K562 (cell line): ENCODE data around the gene CYP2J2. TPM values are rescaled to one million over a fixed set of nuclear protein-coding genes. Genes with fewer than 3 reads are reported as not detected.
A peak's percentile ranks its signal among the peaks of the same experiment; 100 is the strongest.
"Not testable (repeated sequence)": the region's sequence is repeated elsewhere in the genome, so short reads cannot be mapped to it uniquely, and the experiment has no call there.

ENCODE experiments used
- ATAC-seq: fragments of 200-7000 bp; cut with Tn5 transposase; 3 replicates; pipeline ENCODE4 v1.9.1; 2020; ENCODE audit warnings: moderate library complexity
- BruUV-seq: library from RNA; stranded (reverse); fragments of 400-500 nt; replicated peaks from 2 replicates; lab custom pipeline; 2021; lab: Mats Ljungman, UMichigan
- CTCF ChIA-PET: fragments of 300-600 bp; formaldehyde crosslinking; extraction: SDS; loops from one replicate; lab custom pipeline; 2021; ENCODE audit warnings: low intra/inter-chr PET ratio; lab: Yijun Ruan, JAX
- POLR2A ChIA-PET: fragments of 300-600, 350-650 bp; sonication (Branson Sonifier 250); formaldehyde crosslinking; extraction: SDS; loops from one replicate; lab custom pipeline; 2021; ENCODE audit warnings: antibody characterized with exemption, inconsistent platforms; lab: Yijun Ruan, JAX
- DNase-seq, 4 experiments: peaks; one replicate each; pipeline versions ENCODE4 v3.0.0 to v3.0.0-alpha.2; 2011 to 2018; ENCODE audit warnings: low spot score in 3 of 4, mixed read lengths in 3 of 4; ENCODE audit errors: extremely low read depth in 1 of 4
- FAIRE-seq: peaks from 2 replicates; lab custom pipeline; 2011; peaks lifted over from hg19 to GRCh38; lab: Jason Lieb, UNC
- H2AFZ ChIP-seq: 2 replicates; pipeline ENCODE4 v1.6.0; 2011; ENCODE audit warnings: low read depth, low read length, control low read depth, inconsistent platforms
- H3K27ac ChIP-seq: fragments of 200-600 bp; 3 replicates; pipeline ENCODE4 v1.8.0; 2011; ENCODE audit warnings: low read depth, mild to moderate bottlenecking, control low read depth, inconsistent platforms, low read length, moderate library complexity, mixed read lengths; ENCODE audit errors: extremely low read depth
- H3K27me3 ChIP-seq, 2 experiments: fragments of 300-600 bp in 1 of 2; 2 replicates in 1 of 2; 3 replicates in 1 of 2; pipeline versions ENCODE4 v1.6.0 to v1.8.0; 2011; ENCODE audit warnings: inconsistent platforms in 2 of 2, low read length in 2 of 2, mild to moderate bottlenecking in 1 of 2, mixed read lengths in 1 of 2, moderate library complexity in 1 of 2; ENCODE audit not compliant: control insufficient read depth in 2 of 2, insufficient read depth in 2 of 2
- H3K36me3 ChIP-seq: fragments of 300-600 bp; 3 replicates; pipeline ENCODE4 v1.8.0; 2011; ENCODE audit warnings: mild to moderate bottlenecking, low read length, inconsistent platforms; ENCODE audit not compliant: control insufficient read depth, insufficient read depth
- H3K4me1 ChIP-seq, 2 experiments: fragments of 200-600 bp in 1 of 2; replicated peaks in 1 of 2; 2 replicates in 1 of 2; 3 replicates in 1 of 2; pipeline versions ENCODE4 v1.5.1 to v1.8.0; 2011; ENCODE audit warnings: inconsistent platforms in 2 of 2, low read length in 2 of 2, mild to moderate bottlenecking in 1 of 2, mixed read lengths in 1 of 2, moderate library complexity in 1 of 2; ENCODE audit not compliant: control insufficient read depth in 2 of 2, insufficient read depth in 2 of 2
- H3K4me2 ChIP-seq: 2 replicates; pipeline ENCODE4 v1.6.1; 2011; ENCODE audit warnings: low read length, control low read depth, inconsistent platforms, mixed read lengths; ENCODE audit not compliant: insufficient read depth
- H3K4me3 ChIP-seq: fragments of 200-600 bp; sonication (generic), shearing (Covaris generic); 2 replicates; pipeline ENCODE4 v1.5.1; 2016; ENCODE audit warnings: control low read depth, inconsistent platforms
- H3K79me2 ChIP-seq: fragments of 200-600 bp; 3 replicates; pipeline ENCODE4 v1.8.0; 2011; ENCODE audit warnings: low read length, inconsistent platforms; ENCODE audit not compliant: control insufficient read depth, insufficient read depth
- H3K9ac ChIP-seq, 2 experiments: 2 replicates each; pipeline versions ENCODE4 v1.6.0 to v1.6.1; 2011; ENCODE audit warnings: low read depth in 2 of 2, low read length in 2 of 2, control low read depth in 1 of 2, inconsistent platforms in 1 of 2, mild to moderate bottlenecking in 1 of 2, mixed read lengths in 1 of 2; ENCODE audit not compliant: insufficient read depth in 1 of 2
- H3K9me1 ChIP-seq: one replicate; pipeline ENCODE4 v1.6.0; 2011; ENCODE audit warnings: inconsistent platforms, mild to moderate bottlenecking, low read length, moderate library complexity; ENCODE audit not compliant: control insufficient read depth, insufficient read depth
- H3K9me3 ChIP-seq: replicated peaks from 2 replicates; pipeline ENCODE4 v1.5.1; 2011; ENCODE audit warnings: low read depth, low read length, inconsistent platforms; ENCODE audit not compliant: control insufficient read depth, insufficient read depth
- H4K20me1 ChIP-seq: replicated peaks from 2 replicates; pipeline ENCODE4 v1.6.1; 2011; ENCODE audit warnings: low read length, inconsistent platforms, mixed read lengths; ENCODE audit not compliant: control insufficient read depth, insufficient read depth
- ELF1 ChIP-seq: fragments of 200-800 bp; sonication (Bioruptor generic); IDR thresholded peaks from 2 replicates; pipeline ENCODE4 v1.6.1; 2016; ENCODE audit warnings: missing genetic modification characterization, missing compliant biosample characterization
- MAFG ChIP-seq: fragments of 450-650 bp; conservative IDR thresholded peaks from 2 replicates; pipeline ENCODE4 v1.6.1; 2016; ENCODE audit warnings: missing genetic modification characterization, missing compliant biosample characterization
- NFE2 ChIP-seq: IDR thresholded peaks from 2 replicates; pipeline ENCODE4 v1.6.1; 2014; ENCODE audit warnings: antibody characterized with exemption, low read depth
- SMARCA4 ChIP-seq: fragments of 450-650 bp; IDR thresholded peaks from 2 replicates; pipeline ENCODE4 v1.6.1; 2016
- U2AF2 ChIP-seq: fragments of 200-400 bp; formaldehyde crosslinking; optimal IDR thresholded peaks from 2 replicates; pipeline ENCODE3; 2017; ENCODE audit warnings: low read depth, mild to moderate bottlenecking, low read length
- UBTF ChIP-seq, 2 experiments: IDR thresholded peaks; 2 replicates each; pipeline ENCODE4 v1.6.1; 2012; ENCODE audit warnings: improper control_type of control experiment in 2 of 2, low read depth in 2 of 2, low read length in 2 of 2, borderline replicate concordance in 1 of 2
- ZNF146 ChIP-seq: IDR thresholded peaks from one replicate; pipeline ENCODE4 v1.6.1; 2018; ENCODE audit warnings: missing compliant biosample characterization; ENCODE audit not compliant: unreplicated experiment
- ZNF175 ChIP-seq: fragments of 200-800 bp; sonication (Bioruptor generic); IDR thresholded peaks from 2 replicates; pipeline ENCODE4 v1.6.1; 2016; ENCODE audit warnings: low read depth, mild to moderate bottlenecking, missing genetic modification characterization, missing compliant biosample characterization
- WGBS: fragments of 100-300 bp; shearing (Covaris generic); methylation state at CpG from one replicate; pipeline ENCODE4 v1.1.6; 2016; ENCODE audit warnings: low coverage, mixed read lengths; ENCODE audit not compliant: insufficient coverage; ENCODE audit errors: missing lambda C conversion rate; 5-methylcytosine and 5-hydroxymethylcytosine counted together
- in situ Hi-C: fragments of 300-500 bp; cut with MboI; formaldehyde crosslinking; loops from 4 replicates; pipeline ENCODE4 v1.15.0; 2018; ENCODE audit warnings: inconsistent platforms, mixed read lengths
- intact Hi-C: fragments of 100-400 bp; cut with micrococcal nuclease; formaldehyde crosslinking; loops from 2 replicates; pipeline ENCODE4 v1.14.2; 2022
- polyA plus RNA-seq, 8 experiments: library from polyadenylated mRNA; depleted of rRNA in 4 of 8; stranded (reverse) in 5 of 8; unstranded in 3 of 8; fragments of >200 nt; fragmentation: Nextera tagmentation in 2 of 8; fragmentation: Illumina TruSeq in 1 of 8; extraction: Ambion mirVana in 2 of 8; extraction: Trizol in 1 of 8; gene quantifications; 2 replicates each; pipeline versions ENCODE4 v1.2.1 to v1.2.3, GENCODE V29; 2011 to 2014; ENCODE audit warnings: inconsistent platforms in 1 of 8, missing spikeins in 1 of 8
- total RNA-seq, 7 experiments: library from RNA; depleted of rRNA in 6 of 7; stranded (reverse); fragments of >200 nt in 6 of 7; fragmentation: Illumina TruSeq in 2 of 7; extraction: Trizol in 2 of 7; gene quantifications; 2 replicates each; pipeline versions ENCODE4 v1.2.1 to v1.2.3, GENCODE V29; 2011 to 2021; ENCODE audit warnings: low replicate concordance in 1 of 7
- TF ChIP-seq, protein P1 (sequence below): fragments of 250-450 bp; sonication (Bioruptor Pico); IDR thresholded peaks from 2 replicates; pipeline ENCODE4 v1.4.0; 2020; ENCODE audit warnings: mild to moderate bottlenecking, moderate library complexity

Gene CYP2J2
- total and polyA plus RNA-seq, 9 of the 15 experiments (the other 6 are each of a cell fraction or from before 2014, with no cell fraction given), result not detected

DNA sequence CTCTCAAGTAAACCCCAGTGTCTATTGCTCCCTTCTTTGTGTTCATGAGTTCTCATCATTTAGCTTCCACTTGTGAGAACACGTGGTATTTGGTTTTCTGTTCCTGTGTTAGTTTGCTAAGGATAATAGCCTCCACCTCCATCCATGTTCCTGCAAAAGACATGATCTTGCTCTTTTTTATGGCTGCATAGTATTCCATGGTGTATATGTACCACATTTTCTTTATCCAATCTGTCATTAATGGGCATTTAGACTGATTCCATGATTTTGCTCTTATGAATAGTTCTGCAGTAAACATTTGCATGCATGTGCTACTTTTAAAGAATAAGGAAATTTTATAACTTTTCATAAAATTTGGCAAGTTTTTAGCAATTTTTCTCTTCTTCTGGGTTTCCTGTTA, 71.3 kb downstream of the CYP2J2 start:
- H3K27me3 ChIP-seq, CTCF ChIA-PET, ATAC-seq, H3K9me1 ChIP-seq, BruUV-seq, H4K20me1 ChIP-seq, H2AFZ ChIP-seq, H3K27ac ChIP-seq, in situ Hi-C loops: not testable (repeated sequence)
- WGBS, result 0% methylated on average over 1 of the region's 1 CpG
- peak; percentile 28 for TF ChIP-seq ZNF146 (CRISPR knock-in tag)
- TF ChIP-seq, all 486 proteins: peak for 1; not testable (repeated sequence) for 485
- H3K4me2 ChIP-seq, H3K9ac ChIP-seq, H3K36me3 ChIP-seq, H3K9me3 ChIP-seq, DNase-seq, POLR2A ChIA-PET, FAIRE-seq, H3K4me3 ChIP-seq, intact Hi-C loops, H3K4me1 ChIP-seq, H3K79me2 ChIP-seq: not testable (repeated sequence)

DNA sequence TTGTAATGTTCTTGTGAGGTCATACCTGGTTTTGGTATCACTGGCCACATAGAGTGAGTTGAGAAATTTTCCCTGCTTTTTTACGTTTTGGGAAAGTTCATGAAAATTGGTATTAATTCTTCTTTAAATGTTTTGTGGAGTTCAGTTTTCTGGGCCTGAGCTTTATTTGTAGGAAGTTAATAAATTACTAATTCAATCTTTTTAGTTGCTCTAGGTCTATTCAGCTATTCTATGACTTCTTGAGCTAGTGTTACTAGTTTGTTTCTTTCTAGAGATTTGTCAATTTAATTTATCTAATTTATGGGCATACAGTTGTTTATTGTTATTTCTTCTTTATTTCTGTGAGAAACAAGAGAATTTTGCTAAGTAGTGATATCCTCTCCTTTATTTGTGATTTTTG, 74.5 kb downstream of the CYP2J2 start:
- no peak overlapping the region for H3K4me2 ChIP-seq
- H2AFZ ChIP-seq, result no peak overlapping the region
- ATAC-seq, result no peak
- DNase-seq, result no peak
- no peaks in the 10 kb centered on the region for H4K20me1 ChIP-seq
- 0% methylated on average over 1 of the region's 1 CpG for WGBS
- ChIA-PET POLR2A (no interaction called here), CTCF (no interaction called here)
- no peaks in the 10 kb centered on the region for H3K79me2 ChIP-seq
- no peaks in the 10 kb centered on the region for H3K27me3 ChIP-seq
- BruUV-seq, result no TSS peak
- H3K9me3 ChIP-seq, result no peaks in the 10 kb centered on the region
- no peak overlapping the region for H3K9ac ChIP-seq
- no peak for TF ChIP-seq UBTF (IDR thresholded peaks at IDR 0.05; ENCODE audit: borderline replicate concordance in 1 of 2, low read depth in 2 of 2, low read length in 2 of 2)
- TF ChIP-seq ELF1, result no peak
- no peak for TF ChIP-seq ZNF175 (CRISPR knock-in tag)
- no peak for TF ChIP-seq NFE2
- no peak for TF ChIP-seq SMARCA4
- TF ChIP-seq MAFG (tag), result no peak
- TF ChIP-seq, protein P1, sequence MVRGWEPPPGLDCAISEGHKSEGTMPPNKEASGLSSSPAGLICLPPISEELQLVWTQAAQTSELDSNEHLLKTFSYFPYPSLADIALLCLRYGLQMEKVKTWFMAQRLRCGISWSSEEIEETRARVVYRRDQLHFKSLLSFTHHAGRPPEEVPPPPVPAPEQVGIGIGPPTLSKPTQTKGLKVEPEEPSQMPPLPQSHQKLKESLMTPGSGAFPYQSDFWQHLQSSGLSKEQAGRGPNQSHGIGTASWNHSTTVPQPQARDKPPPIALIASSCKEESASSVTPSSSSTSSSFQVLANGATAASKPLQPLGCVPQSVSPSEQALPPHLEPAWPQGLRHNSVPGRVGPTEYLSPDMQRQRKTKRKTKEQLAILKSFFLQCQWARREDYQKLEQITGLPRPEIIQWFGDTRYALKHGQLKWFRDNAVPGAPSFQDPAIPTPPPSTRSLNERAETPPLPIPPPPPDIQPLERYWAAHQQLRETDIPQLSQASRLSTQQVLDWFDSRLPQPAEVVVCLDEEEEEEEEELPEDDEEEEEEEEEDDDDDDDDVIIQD (CRISPR knock-in tag), result no peak
- no peak for TF ChIP-seq U2AF2
- no peak for FAIRE-seq
- H3K36me3 ChIP-seq, result no peaks in the 10 kb centered on the region
- H3K9me1 ChIP-seq, result no peaks in the 10 kb centered on the region
- in situ Hi-C loops, result no loop called here
- no peaks in the 10 kb centered on the region for H3K4me1 ChIP-seq
- intact Hi-C loops, result no loop called here
- H3K4me3 ChIP-seq, result no peak overlapping the region
- H3K27ac ChIP-seq, result no peak overlapping the region
